ENCODE results near the gene OSBPL10.
A peak's percentile ranks its signal among the peaks of the same experiment; 100 is the strongest.

The OSBPL10 gene

DNA sequence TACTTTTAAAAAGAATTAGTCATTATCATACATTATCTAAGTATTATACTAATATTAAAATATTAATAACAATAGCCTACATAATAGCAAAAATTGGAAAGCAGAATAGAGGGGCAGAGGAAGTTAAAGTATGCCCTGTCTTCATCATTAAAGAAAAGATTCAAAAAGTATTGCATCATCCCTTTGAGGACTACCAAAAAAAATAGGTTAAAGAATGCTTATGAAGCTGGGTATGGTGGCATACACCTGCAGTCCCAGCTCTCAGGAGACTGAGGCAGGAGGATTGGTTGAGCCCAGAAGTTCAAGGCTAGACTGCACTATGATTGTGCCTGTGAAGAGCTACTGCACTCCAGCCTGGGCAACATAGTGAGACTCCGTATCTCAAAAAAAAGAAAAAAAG lies 240.7 kb downstream of the OSBPL10 start:
- DNase-seq (ENCODE audit: low spot score) = no peak

DNA sequence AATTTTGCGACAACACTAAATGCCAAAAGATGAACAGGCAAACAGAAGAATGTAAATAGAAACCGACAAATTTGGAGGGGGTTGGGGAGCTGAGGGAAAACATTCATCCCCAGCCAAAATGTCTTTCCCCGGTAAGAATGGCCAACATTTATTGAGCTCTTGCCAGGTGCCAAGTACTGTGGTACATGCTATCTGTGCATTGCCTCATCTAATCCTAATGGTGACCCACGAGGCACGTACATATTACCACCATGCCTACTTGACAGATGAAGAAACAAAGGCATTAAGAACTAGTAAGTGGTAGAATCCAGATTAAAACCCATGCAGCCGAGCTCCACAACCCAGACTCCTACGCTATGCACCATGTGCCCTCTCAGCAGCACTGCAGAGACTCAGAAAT lies 242.7 kb downstream of the OSBPL10 start:
- no peak for DNase-seq (ENCODE audit: low spot score)

DNA sequence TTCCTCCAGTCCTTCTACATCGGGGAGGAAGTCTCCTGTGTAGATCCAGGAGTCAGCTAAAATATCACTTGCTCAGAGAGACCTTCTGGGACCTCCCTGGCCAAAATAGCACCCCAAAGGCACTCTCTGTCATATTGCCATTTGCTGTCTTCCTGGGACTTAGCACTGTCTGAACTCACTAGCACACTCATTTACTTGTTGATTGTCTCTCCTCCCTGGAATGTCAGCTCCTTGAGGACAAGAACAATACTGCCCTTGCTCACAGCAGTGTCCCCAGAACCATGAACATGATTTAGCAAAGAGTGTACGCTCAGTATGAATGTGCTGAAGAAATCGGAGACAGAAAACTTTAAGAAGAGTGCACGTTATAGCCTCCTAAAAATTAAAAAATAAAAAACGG lies 245.4 kb downstream of the OSBPL10 start:
- DNase-seq (ENCODE audit: low spot score) = no peak

DNA sequence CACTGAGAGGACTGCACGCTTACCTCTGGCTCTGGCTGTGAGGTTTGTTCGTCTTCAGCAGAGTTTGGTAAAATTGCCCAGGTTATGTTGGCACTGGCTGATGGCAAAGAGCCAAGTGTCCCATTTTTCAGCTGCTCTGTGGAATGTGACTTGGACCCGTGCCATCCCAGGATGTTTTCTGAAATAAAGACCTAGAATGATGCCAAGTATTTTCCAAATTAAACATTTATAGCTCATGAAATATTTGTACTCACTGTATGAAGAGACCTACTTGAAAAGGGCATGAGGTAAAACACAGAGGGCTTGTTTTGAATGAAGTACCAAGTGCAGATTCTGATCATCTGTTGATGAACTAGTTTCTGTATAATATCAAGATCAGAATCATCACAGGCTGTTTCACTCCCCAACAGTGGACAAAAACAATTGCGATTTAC lies 247.8 kb downstream of the OSBPL10 start:
- DNase-seq (ENCODE audit: low spot score) = no peak

DNA sequence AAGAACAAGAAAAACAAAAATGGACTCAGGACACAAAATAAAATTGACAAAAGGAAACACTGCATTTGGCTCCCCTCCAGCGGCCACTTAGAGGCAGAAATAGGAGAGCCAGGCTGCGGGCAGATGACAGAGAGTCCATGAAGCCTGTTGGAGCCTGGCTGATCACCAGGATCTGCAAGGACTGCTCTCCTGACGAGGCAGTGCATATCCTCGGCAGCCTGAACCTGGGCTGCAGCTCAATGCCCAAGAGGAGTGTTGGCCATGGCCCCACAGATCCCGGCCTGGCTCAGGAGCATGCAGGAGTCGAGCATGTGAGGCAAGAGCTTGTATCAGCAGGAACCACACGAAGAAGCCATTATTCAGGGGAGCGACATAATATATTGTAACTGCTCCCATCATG lies 248.5 kb downstream of the OSBPL10 start:
- DNase-seq (ENCODE audit: low spot score) = no peak

DNA sequence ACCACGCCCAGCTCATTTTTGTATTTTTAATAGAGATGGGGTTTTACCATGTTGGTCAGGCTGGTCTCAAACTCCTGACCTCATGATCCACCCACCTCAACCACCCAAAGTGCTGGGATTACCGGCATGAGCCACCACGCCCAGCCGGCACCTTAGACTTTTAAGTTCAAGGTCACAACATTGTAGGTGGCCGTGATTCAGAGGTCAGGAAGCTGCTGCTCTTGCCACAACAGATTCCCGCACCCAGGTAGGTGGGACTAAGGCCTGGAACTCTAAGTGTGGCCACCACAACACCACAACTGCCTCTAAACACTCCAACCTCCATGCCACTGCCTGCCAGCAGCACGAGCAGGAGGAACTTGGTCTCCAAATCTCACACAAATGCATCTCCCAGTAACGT lies 251.5 kb downstream of the OSBPL10 start:
- no peak for DNase-seq (ENCODE audit: low spot score)

DNA sequence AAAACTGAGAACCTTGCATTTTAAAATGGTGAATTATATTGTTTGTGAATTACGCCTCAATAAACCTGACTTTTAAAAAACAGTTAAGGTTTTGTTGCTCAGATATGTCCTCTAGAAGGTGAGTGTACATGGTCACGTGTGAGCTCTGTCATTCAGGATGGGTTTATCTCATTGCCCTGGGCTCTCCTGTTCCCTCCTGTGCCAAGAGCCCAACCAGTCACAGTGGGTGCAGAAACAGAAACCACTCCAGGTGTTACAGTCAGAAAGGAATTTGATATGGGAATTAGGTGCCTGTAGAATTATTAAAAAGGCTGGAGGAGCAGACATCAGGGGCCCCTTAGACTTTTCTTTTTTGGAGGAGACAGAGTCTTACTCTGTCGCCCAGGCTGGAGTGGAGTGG lies 252.0 kb downstream of the OSBPL10 start:
- no peak for DNase-seq (ENCODE audit: low spot score)

DNA sequence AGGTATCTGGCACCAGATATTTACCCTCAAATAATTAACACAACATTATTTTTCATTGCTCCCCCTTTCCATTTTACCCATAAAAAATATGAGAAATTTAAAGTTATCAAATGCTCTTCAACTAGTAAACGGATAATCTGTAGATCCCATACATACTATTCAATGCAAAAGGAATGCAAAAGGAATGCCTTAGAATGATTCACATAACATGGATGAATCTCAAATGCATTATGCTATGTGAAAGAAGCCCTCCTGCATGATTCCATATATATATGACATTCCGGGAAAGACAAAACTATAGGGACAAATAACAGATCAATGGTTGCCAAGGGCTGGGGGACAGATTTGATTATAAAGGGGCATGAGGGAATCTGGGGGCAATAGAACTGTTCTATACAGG lies 252.7 kb downstream of the OSBPL10 start:
- no peak for DNase-seq (ENCODE audit: low spot score)

DNA sequence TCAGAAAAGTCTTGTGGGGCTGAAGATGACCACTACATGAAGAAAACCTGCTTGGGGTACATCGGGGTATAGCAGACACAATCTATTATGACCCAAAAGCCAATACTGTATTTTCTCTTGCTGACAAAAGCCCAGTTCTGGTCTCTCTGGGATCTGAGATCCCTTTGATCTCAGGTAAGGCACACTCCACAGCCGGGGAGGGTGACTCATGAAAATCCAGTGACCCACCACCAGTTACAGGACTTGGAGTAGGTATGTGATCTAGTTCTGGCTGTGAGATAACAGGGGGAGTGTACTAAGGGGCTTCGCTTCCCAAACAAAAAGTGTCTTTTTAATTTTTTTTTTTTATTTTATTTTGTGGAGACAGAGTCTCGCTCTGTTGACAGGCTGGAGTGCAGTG lies 255.1 kb downstream of the OSBPL10 start:
- no peak for DNase-seq (ENCODE audit: low spot score)

DNA sequence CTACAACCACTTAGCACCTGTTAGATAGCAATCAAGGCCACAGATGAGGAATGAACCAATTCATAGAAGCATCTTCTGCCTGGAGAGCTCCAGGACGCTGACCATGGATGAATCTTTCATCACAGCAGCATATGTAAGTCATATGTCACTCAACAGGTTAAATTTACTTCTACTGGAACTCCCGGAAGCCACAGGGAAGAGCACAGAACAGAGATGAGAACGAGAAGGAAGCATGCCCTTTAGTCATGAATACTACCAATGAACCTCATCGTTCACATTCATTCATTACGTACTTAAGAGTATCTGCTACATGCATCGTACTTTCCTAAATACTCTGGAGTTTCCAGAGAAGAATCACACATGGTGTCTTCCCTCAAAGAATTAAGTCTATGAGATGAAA lies 255.5 kb downstream of the OSBPL10 start:
- DNase-seq (ENCODE audit: low spot score) = no peak

DNA sequence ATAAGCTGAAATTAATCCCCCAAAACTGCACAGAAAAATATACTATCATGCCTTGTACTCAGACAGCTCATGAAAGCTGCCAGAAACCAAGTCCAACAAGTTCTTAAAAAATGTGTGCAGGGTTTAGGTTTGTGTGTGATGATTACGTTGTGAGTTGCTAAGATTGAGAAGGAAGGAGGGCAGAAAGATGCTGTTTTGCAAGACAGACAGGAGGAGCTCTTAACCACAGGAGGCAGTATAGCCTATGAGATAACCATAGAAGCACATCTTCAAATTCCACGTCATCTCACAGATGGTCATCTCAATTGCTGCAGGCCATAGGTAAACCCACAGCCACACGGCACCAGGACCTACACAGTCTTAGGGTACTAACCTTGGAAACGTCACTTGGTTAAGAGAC lies 256.4 kb downstream of the OSBPL10 start:
- DNase-seq (ENCODE audit: low spot score) = no peak

DNA sequence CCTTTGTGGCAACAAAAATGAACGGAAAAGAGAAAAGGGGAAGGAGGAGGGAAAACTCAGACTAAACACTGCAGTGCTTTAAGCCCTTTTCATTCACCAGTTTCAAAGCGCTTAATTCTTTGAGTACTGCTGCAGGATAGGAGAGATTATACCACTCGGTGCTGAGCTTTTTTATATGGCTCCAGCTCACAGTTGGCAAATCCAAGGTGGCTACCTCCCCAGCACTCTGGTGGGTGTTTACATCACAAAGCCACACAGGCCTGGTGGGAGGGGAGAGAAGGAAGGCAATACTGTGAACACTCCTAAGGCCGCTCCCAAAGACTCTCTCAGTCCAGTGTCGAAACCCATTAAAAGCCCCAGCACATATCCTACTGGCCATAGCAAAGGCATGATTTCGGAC lies 256.9 kb downstream of the OSBPL10 start:
- DNase-seq (ENCODE audit: low spot score) = no peak

DNA sequence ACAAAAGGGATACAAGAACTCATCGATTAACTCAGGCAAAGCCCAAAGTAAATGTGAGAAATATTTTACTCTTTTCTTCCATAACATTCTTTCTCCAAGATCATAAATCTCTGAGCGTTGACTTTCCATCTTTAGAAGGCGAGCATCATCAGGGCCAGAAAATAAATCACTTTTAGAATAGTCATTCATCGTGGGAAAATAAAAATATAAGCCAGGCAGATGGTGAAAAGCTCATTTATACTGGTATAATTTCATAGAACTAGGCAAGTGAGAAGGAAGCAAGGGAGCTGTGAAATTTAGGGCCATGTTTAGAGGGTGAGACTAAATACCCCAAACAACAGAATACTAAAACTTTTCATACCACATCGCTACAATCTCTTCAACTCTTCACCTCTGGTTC lies 257.4 kb downstream of the OSBPL10 start:
- no peak for DNase-seq (ENCODE audit: low spot score)

DNA sequence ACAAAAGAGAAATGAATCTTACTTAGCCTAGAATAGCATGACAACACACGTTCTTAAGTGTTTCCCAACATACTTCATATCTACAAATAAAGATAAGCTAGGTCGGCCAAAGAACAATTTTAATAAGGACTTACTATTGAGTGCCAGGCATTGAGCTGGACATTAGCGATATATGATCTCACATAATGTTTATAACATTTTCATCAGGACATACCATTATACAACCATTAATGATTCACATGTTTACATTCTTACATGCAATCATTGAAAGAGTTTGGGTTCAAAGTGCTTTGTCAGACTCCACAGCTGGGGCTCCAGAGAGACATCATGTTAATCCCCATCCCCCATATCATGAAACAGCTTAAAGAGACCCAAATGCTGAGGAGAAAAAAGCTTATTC lies 259.4 kb downstream of the OSBPL10 start:
- no peak for DNase-seq (ENCODE audit: low spot score)

DNA sequence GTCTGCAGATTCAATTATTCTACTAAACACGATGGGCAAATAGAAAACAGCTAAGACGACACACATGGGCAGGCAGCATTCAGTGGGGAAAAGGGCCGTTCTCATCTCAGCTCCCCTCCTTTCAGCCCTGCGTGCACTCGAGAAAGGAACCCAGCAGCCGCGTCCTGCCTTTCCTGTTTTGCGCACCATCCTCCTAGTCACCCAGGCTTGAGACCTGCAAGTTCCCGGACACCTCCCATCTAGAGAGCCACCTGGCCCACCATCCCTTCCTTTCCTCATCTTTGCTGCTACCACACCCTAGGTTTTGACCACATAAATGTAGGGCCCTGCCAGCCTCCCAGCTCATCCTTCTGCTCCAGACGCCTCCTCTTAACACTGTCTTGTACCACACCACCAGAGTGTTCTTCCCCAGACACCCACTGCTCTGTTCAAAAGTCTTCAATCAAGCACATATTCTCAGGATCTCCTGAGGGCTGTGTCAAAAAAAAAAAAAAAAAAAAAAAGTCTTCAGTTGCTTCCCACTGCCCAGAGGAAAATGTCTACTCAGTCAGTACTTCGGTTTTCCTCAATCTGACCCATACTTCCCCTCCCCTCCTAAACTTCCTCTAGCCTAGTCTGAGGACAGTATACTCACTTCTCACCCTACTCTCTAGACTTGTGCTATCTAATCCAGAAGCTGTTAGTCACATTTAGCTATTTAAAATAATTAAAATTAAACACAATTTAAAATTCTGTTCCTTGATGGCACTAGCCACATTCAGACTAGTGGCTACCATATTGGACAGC lies 266.4 kb downstream of the OSBPL10 start:
- DNase-seq (ENCODE audit: low spot score) = no peak

DNA sequence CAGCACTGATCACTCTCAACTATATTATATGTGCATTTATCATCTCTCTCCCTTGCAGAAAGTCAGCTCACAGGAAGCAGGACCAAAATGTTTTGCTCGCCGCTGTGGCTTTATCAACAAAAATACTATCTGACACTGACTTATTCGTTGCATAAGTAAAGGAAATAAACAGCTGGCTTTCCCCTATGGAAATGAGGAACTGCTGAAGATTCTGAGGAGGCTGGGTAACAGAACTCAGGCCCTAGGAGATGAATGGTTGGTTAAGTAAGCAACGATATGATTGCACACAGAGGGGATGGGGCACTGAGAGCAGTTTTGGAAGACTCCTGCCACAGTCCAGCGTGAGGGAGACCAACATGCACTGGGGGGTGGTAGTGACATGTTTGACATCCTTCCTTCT lies 267.2 kb downstream of the OSBPL10 start:
- no peak for DNase-seq (ENCODE audit: low spot score)

DNA sequence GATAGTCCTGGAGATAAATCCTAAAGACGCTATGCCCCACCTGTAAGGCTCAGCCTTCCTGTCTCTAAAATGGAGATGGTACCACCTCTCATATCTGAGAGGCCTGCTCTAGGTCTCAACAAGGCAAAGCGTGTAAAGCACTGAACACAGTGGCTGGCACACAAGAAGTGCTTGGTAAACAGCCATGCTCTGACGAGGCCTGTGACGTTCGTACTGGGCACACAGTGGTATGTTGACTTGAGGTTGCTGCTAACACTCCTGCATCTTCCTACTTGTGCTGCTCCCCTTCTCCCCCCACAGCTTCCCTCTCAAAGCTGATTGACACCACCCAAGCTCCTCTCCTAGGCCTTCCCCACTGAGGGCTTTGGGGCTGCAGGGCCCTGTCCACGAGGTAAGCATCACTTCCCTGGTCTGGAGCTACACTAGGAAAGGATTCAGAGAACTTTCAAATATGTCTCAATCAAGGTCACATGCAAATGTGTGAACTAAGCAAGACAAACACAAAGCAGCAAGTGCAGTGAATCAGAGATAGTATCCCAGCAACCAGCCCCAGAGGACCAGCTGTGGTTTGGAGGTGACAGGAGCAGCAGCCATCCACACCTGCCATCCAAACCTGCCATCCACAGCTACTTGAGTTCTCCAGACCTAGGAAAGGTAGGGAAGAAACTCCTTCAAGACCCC lies 270.8 kb downstream of the OSBPL10 start:
- no peak for DNase-seq (ENCODE audit: low spot score)

DNA sequence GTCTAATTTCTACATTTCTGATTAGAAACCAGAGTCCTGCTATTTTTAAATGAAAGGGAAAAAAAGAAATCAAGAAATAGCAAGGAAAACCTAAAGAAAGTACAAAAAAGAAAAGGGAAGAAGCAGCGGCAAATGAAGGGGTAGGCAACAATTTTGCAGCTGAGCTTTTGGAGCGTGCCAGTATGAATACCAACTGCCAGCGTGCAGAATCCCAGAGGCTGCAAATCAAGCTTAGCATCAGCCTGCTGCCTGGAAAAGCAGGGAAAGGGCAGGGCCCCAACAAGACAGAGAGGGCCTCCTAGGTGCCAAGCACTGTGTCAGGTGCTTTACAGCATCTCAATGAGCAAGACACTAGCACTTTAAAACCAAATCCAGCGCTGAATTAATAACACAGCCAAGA lies 271.5 kb downstream of the OSBPL10 start:
- no peak for DNase-seq (ENCODE audit: low spot score)

DNA sequence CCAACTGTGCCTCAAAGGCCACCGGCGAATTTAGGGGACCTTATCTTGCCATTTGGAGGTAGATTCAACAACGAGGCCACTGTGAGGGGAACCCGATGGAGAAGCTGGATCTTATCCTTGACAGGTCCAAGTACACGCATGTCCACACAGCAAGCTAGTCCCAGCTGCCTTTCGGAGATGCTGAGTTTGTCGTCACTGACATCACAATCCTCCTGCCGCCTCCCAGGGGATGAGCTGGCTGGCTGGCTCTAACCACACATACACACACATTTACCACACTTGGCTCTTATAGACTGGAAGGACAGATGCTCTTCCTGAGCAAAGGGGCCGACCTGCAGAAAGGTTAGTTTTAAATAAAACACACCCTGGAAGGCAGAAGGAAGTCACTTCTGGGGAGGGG lies 272.1 kb downstream of the OSBPL10 start:
- DNase-seq (ENCODE audit: low spot score) = no peak

DNA sequence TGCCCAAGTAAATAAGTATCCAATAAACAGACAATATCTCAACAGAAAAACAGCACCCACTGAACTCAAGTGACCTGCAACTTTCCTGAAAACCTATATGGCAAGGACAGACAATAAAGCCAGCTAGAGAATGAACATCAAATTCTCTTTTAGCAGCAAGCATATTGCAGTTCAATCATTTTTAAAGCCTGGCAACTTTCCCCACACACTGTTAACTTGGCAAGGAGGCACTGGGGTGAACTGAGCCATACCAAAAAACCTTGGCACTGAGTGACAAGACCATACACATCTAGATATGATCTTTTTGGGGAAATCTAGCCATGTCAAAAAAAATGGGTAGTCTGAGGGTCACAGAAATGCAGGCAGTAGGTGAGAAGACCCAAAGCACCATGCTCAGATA lies 273.8 kb downstream of the OSBPL10 start:
- DNase-seq (ENCODE audit: low spot score) = no peak

DNA sequence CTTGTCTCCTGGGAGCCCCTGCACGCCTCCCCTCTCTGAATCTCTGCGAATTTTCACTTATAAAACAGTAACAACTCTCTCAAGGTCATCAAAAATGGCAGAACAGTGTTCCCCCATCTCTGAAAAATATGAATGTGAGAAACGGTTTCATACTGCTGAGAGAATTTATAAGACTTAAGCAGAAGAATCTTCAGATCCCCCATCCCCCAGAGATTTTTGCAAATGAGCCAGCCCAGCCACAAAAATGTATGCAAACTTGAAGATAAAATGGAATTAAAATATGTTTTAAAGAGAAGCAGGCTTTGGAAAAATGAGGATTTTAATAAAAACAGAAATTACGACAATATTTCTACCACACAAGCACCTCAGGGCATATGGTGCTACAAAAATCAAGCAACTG lies 275.3 kb downstream of the OSBPL10 start:
- DNase-seq (ENCODE audit: low spot score) = no peak

DNA sequence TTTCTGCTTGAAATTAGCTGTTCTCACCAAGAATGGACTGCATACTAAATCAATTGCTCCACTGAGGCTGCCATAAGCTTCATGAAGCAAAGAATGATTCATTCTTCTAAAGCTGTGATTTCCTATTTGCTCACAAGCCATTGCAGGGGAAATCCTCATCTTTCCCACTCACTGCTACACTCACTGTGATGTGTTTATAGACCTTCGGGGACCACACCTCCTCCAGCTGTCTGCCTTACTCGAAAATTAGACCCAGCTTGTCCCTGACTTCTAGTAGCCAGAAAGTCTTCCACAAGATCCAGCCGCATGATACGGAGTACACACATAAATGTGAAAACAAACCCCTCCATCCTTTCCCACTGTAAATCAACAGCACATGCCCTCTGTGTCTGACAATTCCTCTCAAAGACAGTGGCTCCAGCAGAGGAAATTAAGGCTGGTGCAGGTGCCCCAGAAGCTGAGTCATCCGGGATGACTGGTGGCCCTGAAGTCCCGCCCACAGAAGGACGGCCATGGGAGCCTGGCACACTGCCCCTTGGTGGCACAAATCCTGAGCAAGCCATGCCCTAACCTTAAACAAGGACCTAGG lies 276.4 kb downstream of the OSBPL10 start:
- peak; percentile 46 for DNase-seq (ENCODE audit: low spot score)

DNA sequence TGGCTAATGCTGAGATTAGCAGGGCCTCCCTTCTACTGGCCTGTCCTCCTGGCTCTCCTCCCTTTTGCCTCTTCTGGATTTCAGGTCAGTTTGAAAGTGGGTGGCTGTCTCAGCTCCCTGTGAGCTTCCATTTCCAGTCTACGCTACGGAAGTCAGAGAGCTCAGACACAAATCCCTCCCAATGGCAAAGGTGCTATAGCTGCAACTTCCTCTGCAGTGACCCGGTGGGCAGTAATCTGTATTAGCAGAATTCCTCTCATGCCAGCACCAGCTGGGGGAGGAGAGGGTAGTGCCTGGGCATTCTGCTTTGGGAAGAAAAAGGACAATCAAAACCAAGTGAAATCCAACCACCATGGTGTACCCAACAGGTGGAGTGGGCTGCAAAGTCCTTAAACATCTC lies 276.9 kb downstream of the OSBPL10 start:
- DNase-seq (ENCODE audit: low spot score) = no peak

DNA sequence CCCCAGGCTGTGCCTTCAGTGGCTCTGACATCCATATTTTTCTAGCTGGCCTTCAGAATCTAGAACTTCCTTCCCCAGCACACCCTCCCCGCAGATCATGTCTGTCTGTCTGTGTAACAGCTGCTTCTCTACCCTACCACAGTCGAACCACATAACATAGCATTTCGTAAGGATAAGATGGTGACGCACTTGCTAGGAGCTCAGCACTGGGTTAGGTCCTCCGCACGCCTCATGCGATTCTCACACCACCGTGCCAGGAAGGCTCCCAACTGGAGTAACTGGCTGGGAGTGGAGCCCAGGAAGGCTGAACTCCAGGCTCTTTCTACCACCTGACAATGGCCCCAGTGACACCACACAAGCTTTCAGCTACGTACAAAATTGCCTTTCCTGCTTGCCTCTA lies 279.8 kb downstream of the OSBPL10 start:
- DNase-seq (ENCODE audit: low spot score) = no peak

Measured in AG08395 (cell line).